ENCODE results near the gene PSIP1. TPM values are rescaled to one million over a fixed set of nuclear protein-coding genes. Genes with fewer than 3 reads are reported as not detected.

PSIP1 gene
- total RNA-seq, 4 donors from 2014 or later, result 11.7 to 21.3 (median 12.5) TPM

- Histone ChIP-seq H3K27me3 (no peaks in the 10 kb centered on the region), H3K9me3 (no peaks in the 10 kb centered on the region), H3K4me3 (peak overlapping the region; percentile 74 to 92 (median 86)), H3K27ac (peak overlapping the region; percentile 75 to 92 (median 89)), H3K36me3 (peaks cover 0 to 12% of the 10 kb centered on the region in 2 donors), H3K4me1 (peaks cover 5 to 18% of the 10 kb centered on the region in 2 donors)
- intact Hi-C loops (cut with DNase I; ENCODE audit: low total_unique reads) (loop anchor here (2.0 to 5.0 kb wide), 2 partner anchors 87 to 203 kb away; partner anchors contain the start of genes SNAPC3 and TTC39B), in situ Hi-C loops (cut with MboI; ENCODE audit: low sequenced_read_pairs in 4 of 4) (no loop called here)
- ATAC-seq (peak; percentile 79 to 82), DNase-seq (peak in 1 of 2 donors; percentile 14)
- TF ChIP-seq CTCF (IDR thresholded peaks at IDR 0.05 in 4 of 5, conservative IDR thresholded peaks at IDR 0.05 in 1 of 5) (peak in 1 of 5 experiments; percentile 3), POLR2A (IDR thresholded peaks at IDR 0.05) (no peak)
Observed at GRCh38 chr9:15509931-15510788, 610 bp downstream of the PSIP1 start.

GRCh38 chr9:15505921-15506320, 4.8 kb downstream of the PSIP1 start:
- ATAC-seq (no peak), DNase-seq (no peak)
- intact Hi-C loops (cut with DNase I; ENCODE audit: low total_unique reads), result no loop called here
- Histone ChIP-seq H3K9me3 (no peaks in the 10 kb centered on the region), H3K27ac (no peak overlapping the region), H3K36me3 (peaks cover 0 to 18% of the 10 kb centered on the region in 2 donors), H3K27me3 (no peaks in the 10 kb centered on the region), H3K4me3 (no peak overlapping the region), H3K4me1 (peaks cover 0 to 11% of the 10 kb centered on the region in 2 donors)
- TF ChIP-seq CTCF (IDR thresholded peaks at IDR 0.05 in 4 of 5, conservative IDR thresholded peaks at IDR 0.05 in 1 of 5) (no peak), POLR2A (IDR thresholded peaks at IDR 0.05) (no peak)
- in situ Hi-C loops (cut with MboI; ENCODE audit: low sequenced_read_pairs in 4 of 4), result no loop called here

DNA sequence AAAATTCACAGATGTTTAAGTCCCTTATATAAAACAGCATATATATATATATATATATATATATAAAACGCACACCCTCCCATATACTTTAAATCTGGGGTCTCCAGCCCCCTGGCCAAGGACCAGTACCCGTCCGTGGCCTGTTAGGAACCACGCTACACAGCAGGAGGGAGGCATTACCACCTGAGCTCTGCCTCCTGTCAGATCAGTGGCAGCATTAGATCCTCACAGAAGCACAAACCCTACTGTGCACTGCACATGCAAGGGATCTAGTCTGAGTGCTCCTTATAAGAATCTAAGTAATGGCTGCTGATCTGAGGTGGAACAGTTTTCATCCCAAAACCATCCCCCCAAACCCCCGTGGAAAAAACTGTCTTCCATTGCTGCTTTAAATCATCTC, 9.0 kb downstream of the PSIP1 start:
- intact Hi-C loops (cut with DNase I; ENCODE audit: low total_unique reads), result no loop called here

DNA sequence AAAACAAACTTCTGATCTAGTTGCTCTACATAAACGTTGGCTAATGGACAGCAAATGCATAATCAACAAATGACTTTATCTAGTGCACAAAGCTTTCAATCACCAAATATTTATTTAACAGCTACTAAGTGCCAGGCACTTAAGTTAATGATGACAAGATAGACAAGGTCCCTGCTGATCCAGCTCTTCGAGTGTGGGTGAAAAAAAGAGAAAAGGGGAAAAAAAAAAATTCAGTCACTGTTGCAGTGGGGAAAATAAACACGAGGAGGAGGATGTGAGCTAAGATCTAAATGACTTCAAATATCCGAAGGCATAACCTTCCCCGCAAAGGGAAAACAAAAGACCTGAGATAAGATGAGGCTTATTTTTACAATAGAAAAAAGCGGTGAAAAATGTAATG, 9.6 kb downstream of the PSIP1 start:
- no peak for TF ChIP-seq CTCF (IDR thresholded peaks at IDR 0.05 in 4 of 5, conservative IDR thresholded peaks at IDR 0.05 in 1 of 5)
- no peak for TF ChIP-seq POLR2A (IDR thresholded peaks at IDR 0.05)
- Histone ChIP-seq H3K27ac (no peak overlapping the region), H3K4me3 (no peak overlapping the region), H3K9me3 (no peaks in the 10 kb centered on the region), H3K36me3 (peaks cover 0 to 15% of the 10 kb centered on the region in 2 donors), H3K4me1 (no peaks in the 10 kb centered on the region), H3K27me3 (no peaks in the 10 kb centered on the region)
- no peak for ATAC-seq
- no peak for DNase-seq
- intact Hi-C loops (cut with DNase I; ENCODE audit: low total_unique reads), result no loop called here
- in situ Hi-C loops (cut with MboI; ENCODE audit: low sequenced_read_pairs in 4 of 4), result no loop called here

More for the DNA sequence above, 9.0 kb downstream of the PSIP1 start:
- Histone ChIP-seq H3K4me3 (no peak overlapping the region), H3K27ac (no peak overlapping the region), H3K4me1 (no peaks in the 10 kb centered on the region), H3K36me3 (peaks cover 0 to 18% of the 10 kb centered on the region in 2 donors), H3K9me3 (no peaks in the 10 kb centered on the region), H3K27me3 (no peaks in the 10 kb centered on the region)
- TF ChIP-seq POLR2A (IDR thresholded peaks at IDR 0.05), result no peak
- TF ChIP-seq CTCF (IDR thresholded peaks at IDR 0.05 in 4 of 5, conservative IDR thresholded peaks at IDR 0.05 in 1 of 5), result no peak
- DNase-seq (no peak), ATAC-seq (no peak)
- in situ Hi-C loops (cut with MboI; ENCODE audit: low sequenced_read_pairs in 4 of 4), result no loop called here

All from gastrocnemius medialis (tissue), 4 donors.